Germinal center (tissue), 1 donor: ENCODE data around the gene ZNF705A.
A peak's percentile ranks its signal among the peaks of the same experiment; 100 is the strongest.
"Not testable (repeated sequence)": the region's sequence is repeated elsewhere in the genome, so short reads cannot be mapped to it uniquely, and the experiment has no call there.

Source experiments
- DNase-seq: peaks from one replicate; pipeline ENCODE4 v3.0.0; 2012; ENCODE audit warnings: mixed read lengths, low spot score

The ZNF705A gene

DNA sequence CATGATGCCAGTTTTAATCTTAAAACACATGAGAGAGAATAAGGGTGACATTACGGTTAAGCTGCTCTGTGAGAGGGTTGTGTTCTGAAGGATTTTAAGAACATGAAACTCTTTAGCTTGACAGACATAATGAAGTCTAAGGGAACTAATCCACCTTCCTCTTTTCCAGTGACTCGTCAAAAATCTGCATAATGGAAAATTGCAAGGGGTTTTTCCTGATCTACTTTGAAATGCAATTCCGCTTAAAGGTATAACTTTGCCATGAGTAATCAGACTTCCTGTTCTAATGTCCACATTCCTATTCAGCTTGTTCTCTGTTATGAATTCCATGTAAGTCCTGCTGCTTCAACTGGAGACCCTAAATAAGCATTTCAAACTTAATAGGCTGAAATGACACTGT is at the start of gene ZNF705A:
ZNF705A (plus strand) TSS at position 171 of the 400 bp plus-strand sequence. CDS start 15,611 bp downstream, outside the sequence.
- DNase-seq: no peak

DNA sequence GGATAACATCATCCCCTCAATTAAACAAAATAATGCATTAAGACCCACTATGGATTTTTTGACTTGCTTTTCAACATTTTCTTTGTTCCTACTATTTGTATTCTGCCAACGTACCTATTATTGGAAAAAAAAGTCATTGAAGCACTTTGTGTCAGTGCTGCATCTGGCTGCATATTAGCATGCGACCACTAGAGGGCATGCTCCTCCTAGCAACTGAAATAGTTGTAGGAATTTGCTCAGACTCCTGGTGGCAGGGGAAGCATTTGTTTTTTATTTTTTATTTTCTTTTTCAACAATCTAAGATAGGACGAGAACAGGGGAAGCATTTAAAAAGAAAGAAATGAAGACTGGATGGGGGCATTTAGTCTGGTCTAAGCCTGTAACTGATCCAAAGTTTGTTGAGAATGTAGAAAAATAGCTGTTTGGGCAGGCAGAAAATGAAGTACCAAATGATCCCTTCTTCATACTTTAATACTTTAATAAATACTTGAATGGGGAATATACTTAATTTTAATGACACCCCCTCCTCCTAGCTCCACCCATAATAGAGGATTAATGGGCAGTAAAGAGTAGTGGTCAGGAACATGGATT is 47.9 kb upstream of the ZNF705A start:
- peak; percentile 65 for DNase-seq

DNA sequence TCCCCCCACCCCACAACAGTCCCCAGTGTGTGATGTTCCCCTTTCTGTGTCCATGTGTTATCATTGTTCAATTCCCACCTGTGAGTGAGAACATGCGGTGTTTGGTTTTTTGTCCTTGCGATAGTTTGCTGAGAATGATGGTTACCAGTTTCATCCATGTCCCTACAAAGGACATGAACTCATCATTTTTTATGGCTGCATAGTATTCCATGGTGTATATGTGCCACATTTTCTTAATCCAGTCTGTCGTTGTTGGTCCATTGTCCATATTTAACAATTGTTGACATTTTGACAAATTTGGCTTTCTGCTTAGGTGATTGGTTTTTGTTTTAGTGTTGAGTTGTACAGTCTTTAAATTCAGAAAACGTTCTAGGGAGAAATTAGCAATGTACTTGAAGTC is 43.7 kb upstream of the ZNF705A start:
- not testable (repeated sequence) for DNase-seq

DNA sequence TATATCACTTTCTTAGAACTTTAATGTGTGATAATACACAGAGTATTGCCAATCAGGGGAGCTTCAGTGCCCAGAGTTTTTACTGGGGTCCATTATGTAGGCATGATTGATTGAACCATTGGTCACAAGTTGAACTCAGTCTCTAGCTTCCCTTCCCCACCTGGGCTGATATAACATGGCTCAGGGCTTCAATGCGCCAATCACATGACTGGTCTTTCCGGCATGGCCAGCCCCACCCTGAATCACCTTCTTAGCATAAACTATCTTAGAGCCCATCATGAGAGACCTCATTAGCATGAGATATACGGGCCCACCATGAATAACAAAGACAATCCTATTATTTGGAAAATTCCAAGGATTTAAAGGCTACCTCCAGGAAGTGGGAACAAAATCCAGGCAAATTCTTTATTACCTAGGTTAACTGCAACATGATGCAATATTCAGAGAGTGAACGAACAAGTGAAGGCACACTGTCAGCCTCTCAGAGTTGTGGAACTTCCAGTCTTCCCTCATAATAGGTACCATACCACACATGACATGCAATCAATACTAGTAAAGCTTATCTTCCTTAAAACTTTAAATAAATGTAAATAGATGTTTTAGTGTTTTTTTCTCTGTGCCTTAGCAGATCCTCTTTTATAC is 36.6 kb upstream of the ZNF705A start:
- DNase-seq: no peak

DNA sequence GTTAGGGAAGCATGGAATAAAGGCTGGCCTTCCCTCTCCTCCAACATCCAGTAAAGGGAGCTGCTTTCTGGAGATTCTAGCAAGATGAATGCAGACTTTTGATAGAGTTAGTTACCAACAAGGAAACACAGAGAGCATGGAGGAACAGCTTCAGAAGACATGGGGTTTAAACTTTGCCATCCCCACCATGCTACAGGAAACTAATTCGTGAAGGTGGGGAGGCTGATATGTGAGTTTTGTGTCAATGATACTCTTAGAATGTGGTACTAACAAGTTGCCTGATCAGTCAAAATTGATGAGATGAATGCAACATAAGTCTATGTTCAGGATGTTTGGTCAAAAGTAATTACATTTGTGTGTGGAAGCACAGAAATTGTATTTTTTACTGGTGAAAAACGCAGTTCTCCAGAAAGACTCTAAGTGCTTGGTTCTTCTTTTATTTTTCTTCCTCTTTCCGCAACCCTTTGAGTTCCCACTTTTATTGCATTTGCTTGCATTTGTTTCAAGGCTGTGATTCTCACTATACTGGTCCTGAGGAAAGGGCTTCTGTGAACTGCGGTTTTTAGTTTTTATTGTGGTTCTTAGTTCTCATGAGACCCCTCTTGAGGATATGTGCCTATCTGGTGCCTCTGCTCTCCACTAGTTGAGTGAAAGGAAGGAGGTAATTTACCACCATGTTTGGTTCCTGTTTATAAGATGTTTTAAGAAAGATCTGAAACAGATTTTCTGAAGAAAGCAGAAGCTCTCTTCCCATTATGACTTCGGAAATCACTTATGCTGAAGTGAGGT is 33.5 kb upstream of the ZNF705A start, which contains the start of gene CLEC4A:
CLEC4A (plus strand) TSS at position 494 of the 789 bp plus-strand sequence; CDS start at position 756, 262 bp downstream.
- DNase-seq: no peak

DNA sequence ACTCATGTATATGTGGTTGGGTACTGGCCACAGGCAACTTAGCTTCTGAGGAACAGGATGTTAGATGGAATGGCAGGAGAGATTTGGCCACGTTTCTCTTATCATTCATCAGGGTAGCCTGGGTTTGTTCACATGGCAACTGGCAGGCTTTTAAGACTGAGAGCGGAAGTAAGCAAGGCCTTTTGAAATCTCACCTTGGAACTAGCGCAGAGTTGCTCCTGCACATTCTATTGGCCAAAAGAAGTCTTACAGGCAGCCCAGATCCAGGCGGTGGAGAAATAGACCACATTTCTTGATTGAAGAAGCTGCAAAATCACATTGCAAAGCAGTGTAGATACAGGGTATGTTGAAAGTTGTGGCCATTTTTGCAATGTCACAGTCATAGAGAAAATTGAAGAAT is 29.7 kb upstream of the ZNF705A start:
- DNase-seq: no peak

DNA sequence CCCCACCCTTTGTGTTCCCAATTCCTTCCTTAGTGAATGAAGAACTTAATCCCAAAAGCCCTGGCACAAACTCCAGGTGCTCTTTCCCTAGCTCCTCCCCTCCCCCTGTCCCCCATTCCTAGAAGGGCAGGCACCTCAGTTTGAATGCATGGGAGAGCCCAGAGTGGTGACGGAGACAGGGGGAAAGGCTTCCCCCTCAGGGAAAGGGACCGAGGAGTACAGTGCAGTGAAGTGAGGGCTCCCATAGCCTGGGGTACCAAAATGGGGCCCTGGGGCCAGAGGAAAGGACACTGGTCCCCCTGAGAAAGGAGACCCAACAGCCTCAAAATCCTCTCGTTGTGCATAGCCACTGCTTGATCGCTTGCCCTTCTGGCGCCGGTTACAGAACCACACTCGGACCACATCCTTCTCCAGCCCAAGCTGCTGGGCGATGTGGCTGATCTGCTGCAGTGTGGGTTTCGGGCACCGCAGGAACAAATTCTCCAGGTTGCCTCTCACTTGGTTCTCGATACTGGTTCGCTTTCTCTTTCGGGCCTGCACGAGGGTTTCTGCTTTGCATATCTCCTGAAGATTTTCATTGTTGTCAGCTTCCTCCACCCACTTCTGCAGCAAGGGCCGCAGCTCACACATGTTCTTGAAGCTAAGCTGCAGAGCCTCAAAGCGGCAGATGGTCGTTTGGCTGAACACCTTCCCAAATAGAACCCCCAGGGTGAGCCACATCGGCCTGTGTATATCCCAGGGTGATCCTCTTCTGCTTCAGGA is 23.0 kb upstream of the ZNF705A start:
- not testable (repeated sequence) for DNase-seq

DNA sequence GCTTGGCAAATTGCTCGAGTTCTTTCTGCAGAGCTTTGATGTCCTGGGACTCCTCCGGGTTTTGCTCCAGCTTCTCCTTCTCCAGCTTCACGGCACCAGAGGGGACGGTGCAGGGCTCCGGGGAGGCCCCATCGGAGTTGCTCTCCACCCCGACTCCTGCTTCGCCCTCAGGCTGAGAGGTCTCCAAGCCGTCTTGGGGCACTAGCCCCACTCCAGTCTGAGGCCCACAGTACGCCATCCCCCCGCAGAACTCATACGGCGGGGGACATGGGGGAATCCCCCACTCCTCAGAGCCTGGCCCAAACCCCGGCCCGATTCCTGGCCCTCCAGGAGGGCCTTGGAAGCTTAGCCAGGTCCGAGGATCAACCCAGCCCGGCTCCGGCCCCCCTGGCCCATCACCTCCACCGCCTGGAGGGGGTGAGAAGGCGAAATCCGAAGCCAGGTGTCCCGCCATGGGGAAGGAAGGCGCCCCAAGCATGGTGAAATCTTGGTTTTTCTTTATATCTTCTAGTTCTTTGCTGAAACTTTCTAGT is 22.4 kb upstream of the ZNF705A start:
- not testable (repeated sequence) for DNase-seq

DNA sequence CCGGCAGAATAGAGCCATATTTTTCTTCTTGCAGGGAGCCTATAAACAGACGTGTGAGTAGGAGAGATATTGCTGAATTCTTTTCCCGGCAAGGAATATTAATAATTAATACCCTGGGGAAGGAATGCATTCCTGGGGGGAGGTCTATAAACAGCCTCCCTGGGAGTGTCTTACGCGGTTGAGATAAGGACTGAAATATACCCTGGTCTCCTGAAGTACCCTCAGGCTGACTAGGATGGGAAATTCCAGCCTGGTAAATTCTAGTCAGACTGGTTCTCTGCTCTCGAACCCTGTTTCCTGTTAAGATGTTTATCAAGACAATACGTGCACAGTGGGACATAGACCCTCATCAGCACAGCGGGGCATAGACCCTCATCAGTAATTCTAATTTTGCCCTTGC is 15.2 kb upstream of the ZNF705A start:
- DNase-seq: not testable (repeated sequence)

DNA sequence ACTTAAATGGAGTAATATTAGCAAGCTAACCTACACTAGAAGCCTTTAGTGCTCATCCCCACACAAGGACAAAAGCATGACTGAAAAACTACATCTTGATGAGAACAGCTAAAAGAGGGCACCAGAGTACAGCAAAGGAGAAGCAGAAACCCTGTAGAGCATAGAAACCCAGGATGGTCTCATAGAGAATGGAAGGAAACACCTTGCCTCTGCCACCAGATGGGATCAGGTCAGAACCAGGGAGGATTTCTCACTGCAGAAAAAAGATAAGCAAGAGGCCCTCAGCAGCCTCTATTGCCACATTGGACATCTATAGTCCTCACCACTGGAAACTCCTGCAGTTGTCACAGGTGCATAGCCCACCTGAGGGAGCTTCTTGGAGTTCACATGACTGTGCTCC is 13.6 kb upstream of the ZNF705A start:
- no peak for DNase-seq

DNA sequence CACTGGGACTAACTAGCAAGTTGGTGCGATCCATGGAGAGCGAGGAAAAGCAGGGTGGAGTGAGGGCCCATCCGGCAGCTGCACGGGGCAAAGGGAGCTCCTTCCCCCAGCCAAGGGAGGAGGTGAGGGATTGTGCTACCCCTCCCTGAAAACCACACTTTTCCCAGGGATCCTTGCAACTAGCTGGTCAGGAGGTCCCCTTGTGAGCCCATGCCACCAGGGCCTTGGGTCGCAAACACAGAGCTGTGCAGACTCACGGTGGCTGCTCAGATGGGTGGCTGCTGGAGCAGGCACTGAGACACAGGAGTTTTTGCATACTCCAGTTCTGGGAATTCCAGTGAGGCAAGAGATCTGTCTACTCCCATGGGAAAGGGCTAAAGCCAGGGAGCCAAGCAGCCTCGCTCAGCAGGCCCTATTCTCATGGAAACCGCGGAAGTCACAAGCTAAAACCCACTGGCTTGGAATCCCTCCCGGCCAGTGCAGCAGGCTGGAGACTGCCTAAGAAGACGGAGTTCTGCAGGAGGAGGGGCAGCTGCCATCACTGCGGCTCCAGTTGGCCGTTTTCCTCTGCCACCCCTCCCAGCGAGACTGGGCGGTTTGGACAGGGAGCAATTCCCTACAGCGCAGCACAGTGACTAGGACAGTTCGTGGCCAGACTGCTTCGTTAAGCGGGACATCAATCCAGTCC is 10.9 kb upstream of the ZNF705A start:
- DNase-seq: no peak

DNA sequence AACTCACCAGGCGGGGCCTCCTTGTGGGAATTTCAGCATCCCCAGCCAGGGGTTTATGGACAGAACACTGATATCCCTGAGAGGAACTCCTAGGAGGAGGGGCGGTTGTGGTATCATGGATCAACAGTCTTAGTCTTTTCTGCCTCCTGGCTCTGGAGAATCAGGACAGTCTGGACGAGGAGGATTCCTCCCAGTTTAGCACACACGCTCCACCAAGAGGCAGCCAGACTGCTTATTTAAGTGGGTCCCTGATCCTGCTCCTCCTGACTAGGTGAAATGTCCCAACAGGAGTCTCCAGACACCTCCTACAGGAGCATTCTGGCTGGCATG is 10.4 kb upstream of the ZNF705A start:
- DNase-seq: no peak

DNA sequence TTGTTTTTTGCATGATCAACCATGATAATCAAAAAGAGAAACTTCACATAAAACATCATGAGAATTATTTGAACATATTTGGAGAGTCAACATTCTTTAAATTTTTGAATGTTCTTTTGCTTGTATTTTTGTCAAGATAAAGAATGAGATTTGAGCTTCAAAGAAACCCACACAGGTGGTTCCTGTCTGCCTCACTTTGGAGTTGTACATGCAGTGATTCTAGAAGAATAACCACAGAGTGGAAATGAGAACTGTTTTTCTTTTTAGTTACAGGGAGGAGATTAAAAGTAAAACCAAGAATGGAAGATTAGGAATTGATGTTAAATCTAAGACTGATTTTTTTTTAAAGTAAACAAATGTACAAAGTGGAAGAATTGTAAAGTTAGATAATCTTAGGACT is 2.3 kb upstream of the ZNF705A start:
- no peak for DNase-seq

DNA sequence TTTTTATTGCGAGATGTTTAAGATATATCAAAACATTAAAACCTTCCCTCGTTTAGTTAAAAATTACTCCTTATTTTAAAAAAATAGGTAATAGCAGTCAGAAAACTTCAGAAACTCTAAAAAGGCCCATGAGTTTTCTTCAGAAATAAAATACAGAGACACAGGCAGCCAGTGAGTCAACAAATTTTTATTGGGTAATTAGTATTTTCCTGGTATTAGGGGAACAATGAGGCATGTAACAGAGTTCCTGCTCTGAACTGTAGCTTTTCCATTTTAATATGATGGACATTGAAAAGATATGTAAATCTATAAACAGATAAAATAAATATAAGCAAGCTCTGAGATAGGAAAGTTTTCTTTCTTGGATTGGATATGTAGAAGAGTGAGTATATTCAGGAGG is 399 bp upstream of the ZNF705A start:
- no peak for DNase-seq

DNA sequence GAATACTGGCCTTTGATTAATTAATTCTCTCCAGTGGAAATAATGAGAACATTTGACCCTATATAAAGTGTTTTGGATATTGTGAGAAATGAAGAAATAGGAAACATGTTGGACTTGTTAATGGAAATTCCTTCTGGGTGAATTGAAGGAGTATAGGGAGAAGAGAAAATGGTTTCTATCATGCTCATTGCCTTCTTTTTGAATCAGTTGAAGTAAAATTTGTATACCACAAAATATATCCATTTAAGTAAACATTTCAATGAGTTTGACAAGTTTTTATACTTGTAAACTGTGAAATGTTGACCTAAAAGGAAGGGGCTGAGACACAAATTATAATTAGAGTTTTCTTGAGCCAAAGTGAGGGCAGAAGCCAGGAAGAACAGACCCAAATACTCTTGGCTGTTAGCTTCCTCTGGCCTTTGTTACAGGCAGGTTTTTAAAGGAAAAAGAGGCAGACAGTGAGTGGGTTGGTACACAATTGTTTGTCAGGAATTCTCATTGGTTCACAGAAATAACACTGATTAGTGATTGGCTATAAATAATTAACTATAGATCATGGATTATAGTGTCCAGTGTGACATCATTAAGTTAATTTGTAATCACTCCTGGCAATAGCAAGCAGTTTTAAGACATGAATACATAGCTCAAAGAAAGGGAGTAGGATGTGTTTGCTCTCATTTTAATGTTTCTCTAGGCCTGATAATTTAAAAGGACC is 826 bp downstream of the ZNF705A start:
- no peak for DNase-seq

DNA sequence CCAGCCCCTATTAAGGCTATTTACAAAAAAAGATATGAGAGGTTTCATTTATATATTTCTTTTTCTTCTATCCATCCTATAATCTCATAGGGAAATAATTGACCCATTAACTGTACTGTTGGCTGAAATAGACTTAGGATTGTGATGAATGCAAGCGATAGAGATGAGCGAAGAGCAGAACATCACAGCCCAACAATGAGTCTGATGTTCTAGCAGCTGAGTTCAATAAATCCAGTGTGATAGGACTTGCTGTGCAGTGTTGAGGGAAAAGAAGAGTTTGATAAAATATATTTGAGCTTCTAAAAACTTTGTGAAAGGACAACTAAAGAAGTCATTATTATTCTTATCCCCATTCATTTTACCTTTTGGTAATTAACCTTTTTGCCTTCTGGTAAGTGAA is 16.1 kb downstream of the ZNF705A start:
- not testable (repeated sequence) for DNase-seq

DNA sequence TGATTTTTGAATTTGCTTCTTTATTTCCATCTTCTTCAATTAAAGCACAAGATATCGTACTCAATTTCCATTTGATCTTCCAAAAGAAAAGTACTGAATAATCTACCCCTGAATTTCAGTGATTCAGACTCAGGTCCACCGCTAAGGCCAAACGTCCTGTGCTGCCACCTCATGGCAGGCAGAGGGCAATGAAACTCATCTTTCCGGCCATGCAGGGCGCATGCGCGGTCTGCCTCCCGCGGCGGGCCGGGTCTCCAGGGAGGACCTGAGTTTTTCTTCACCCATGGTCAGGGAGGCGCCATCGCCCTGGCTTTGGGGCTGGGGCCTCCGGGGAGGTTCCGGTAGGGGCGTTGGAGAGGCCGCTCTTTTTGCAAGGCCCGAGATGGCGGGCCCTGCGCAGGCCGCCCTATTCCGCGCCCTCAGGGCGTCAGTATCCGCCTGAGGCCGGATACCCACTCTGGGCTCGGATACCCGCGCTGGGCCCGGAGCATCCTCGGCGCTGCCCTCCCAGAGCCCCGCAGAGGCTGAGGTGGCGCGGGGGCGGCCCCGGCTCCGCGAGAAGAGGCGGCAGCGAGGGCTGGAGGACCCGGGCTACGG is 23.3 kb downstream of the ZNF705A start:
- DNase-seq: peak; percentile 76

DNA sequence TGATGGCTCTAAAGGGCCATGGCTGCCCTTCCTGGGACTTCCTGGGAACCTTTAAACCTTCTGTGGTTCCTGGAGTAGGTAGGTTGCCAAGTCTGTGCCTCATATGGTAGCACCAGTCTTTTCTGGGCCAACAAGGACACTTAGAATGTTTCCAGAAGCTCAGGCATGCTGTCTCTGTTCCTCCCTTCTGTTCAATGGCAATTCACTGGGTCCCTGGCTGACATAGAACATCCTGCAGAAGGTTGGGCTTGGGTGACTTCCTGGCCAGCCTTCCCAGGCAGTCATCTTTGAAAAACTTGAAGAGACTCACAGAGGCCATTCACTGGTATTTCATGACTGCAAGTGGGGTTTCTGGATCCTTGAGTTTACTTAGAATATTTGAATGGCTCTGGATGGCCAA is 24.5 kb downstream of the ZNF705A start:
- DNase-seq: not testable (repeated sequence)

DNA sequence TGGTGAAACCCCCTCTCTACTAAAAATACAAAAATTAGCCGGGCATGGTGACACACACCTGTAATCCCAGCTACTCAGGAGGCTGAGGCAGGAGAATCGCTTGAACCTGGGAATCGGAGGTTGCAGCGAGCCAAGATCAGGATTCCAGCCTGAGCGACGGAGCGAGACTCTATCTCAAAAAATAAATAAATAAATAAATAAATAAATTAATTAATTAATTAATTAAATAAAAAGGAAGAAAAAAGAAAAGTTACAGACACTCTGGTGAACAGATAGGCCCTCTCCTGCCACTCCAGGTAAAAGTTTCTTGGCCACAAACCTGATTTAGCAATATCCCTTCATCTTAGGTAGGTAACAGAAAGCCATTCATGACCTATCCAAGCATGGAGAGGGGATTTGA is 26.1 kb downstream of the ZNF705A start:
- DNase-seq: not testable (repeated sequence)

DNA sequence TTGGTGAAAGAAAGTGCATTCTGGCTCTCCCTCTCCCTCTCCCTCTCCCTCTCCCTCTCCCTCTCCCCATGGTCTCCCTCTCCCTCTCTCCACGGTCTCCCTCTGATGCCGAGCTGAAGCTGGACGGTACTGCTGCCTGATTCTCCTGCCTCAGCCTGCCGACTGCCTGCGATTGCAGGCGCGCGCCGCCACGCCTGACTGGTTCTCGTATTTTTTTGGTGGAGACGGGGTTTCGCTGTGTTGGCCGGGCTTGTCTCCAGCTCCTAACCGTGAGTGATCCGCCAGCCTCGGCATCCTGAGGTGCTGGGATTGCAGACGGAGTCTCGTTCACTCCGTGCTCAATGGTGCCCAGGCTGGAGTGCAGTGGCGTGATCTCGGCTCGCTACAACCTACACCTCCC is 26.5 kb downstream of the ZNF705A start:
- not testable (repeated sequence) for DNase-seq
